ENCODE data around the gene RBL2.

DNA sequence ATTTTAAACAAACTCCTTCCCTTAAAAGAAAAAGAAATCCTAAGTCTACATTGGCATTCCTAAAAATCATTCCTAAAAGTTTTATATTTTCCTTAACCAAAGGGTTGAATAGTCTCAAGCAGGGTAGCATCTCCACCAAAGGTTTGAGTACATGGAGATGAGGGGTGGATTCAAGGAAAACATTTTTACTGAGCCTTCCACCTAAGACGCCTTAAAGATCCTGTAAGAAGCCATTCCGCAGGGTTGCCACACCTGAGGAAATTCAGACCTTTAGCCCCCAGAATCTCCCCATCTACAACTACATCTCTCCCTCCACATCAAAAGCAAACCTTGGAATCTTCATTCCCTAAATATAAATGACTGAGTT is 76.4 kb downstream of the RBL2 start:
- TF ChIP-seq, protein P1, sequence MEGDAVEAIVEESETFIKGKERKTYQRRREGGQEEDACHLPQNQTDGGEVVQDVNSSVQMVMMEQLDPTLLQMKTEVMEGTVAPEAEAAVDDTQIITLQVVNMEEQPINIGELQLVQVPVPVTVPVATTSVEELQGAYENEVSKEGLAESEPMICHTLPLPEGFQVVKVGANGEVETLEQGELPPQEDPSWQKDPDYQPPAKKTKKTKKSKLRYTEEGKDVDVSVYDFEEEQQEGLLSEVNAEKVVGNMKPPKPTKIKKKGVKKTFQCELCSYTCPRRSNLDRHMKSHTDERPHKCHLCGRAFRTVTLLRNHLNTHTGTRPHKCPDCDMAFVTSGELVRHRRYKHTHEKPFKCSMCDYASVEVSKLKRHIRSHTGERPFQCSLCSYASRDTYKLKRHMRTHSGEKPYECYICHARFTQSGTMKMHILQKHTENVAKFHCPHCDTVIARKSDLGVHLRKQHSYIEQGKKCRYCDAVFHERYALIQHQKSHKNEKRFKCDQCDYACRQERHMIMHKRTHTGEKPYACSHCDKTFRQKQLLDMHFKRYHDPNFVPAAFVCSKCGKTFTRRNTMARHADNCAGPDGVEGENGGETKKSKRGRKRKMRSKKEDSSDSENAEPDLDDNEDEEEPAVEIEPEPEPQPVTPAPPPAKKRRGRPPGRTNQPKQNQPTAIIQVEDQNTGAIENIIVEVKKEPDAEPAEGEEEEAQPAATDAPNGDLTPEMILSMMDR (IDR thresholded peaks at IDR 0.05): peak; percentile 59
- no peak for TF ChIP-seq EZH2 (IDR thresholded peaks at IDR 0.05; ENCODE audit: borderline replicate concordance, insufficient read depth, low read depth, low read length, poor library complexity, severe bottlenecking)

All from B cell (primary cell).